Right lobe of liver (tissue), 6 donors: ENCODE measurements around the gene RHOXF2. TPM values are rescaled to one million over a fixed set of nuclear protein-coding genes. Genes with fewer than 3 reads are reported as not detected.
"Not testable (repeated sequence)": the region's sequence is repeated elsewhere in the genome, so short reads cannot be mapped to it uniquely, and the experiment has no call there.

ENCODE experiments used
- ATAC-seq, 4 donors: fragments of 200-7000 bp; cut with Tn5 transposase; one replicate each; pipeline ENCODE4 v1.9.1; 2020; ENCODE audit warnings: mild to moderate bottlenecking in 4 of 4, moderate library complexity in 4 of 4
- DNase-seq, 3 donors: peaks; one replicate each; pipeline ENCODE4 v3.0.0-alpha.2; 2020
- H3K27ac ChIP-seq, 3 donors: fragments of 200-600 bp; one replicate each; pipeline ENCODE4 v1.8.0; 2022
- H3K27me3 ChIP-seq, 2 donors: fragments of 200-600 bp; one replicate each; pipeline ENCODE4 v1.8.0; 2022
- H3K36me3 ChIP-seq, 4 donors: fragments of 200-600 bp; sonication (generic) in 1 of 4; one replicate each; pipeline versions ENCODE4 v1.5.1 to v1.8.0; 2017 to 2022; ENCODE audit warnings: control low read depth in 1 of 4
- H3K4me1 ChIP-seq, 4 donors: fragments of 200-600 bp; sonication (generic) in 1 of 4; one replicate each; pipeline versions ENCODE4 v1.5.1 to v1.8.0; 2017 to 2022; ENCODE audit warnings: control low read depth in 1 of 4
- H3K4me3 ChIP-seq, 3 donors: fragments of 200-600 bp; one replicate each; pipeline ENCODE4 v1.8.0; 2022
- H3K9me3 ChIP-seq, 4 donors: fragments of 200-600 bp; sonication (generic) in 1 of 4; one replicate each; pipeline versions ENCODE4 v1.5.1 to v1.8.0; 2017 to 2022; ENCODE audit warnings: control low read depth in 1 of 4
- CTCF ChIP-seq, 4 donors: fragments of 200-600 bp in 3 of 4; fragments of 450-650 bp in 1 of 4; IDR thresholded peaks; one replicate each; pipeline versions ENCODE4 v1.5.1 to v1.8.0; 2016 to 2022; ENCODE audit warnings: antibody characterized with exemption in 4 of 4, mild to moderate bottlenecking in 2 of 4
- POLR2A ChIP-seq: fragments of 450-650 bp; IDR thresholded peaks from one replicate; pipeline ENCODE4 v1.6.1; 2017; ENCODE audit warnings: antibody characterized with exemption, mild to moderate bottlenecking
- WGBS: methylation state at CpG from one replicate; pipeline ENCODE4 v1.1.6; 2018; ENCODE audit warnings: low coverage, low lambda C conversion rate; ENCODE audit not compliant: insufficient coverage; ENCODE audit errors: missing lambda C conversion rate; 5-methylcytosine and 5-hydroxymethylcytosine counted together
- intact Hi-C, 2 donors: fragments of 100-400 bp; cut with DNase I; formaldehyde crosslinking; loops; one replicate each; pipeline versions ENCODE4 v1.11.2 to v1.14.1; 2022
- total RNA-seq, 6 experiments: library from RNA; depleted of rRNA in 2 of 6; stranded (reverse); fragments of >200 nt in 2 of 6; fragmentation: NEBNext Ultra II Directional in 3 of 6; extraction: Animal tissue kit (Norgen Biotek cat#: 25700) in 3 of 6; gene quantifications; one replicate each; pipeline versions ENCODE4 v1.1.0 to v1.2.4, GENCODE V29; 2016 to 2023
- donor health status: DM: no; HTN: yes; CAD: no.
- donor health status: DM: no; HTN: no; CAD: no.
- donor health status: DM: no; HTN: no; CAD: no.
- donor health status: DM: no; HTN: yes; CAD: no.
- donor health status: DM: no; HTN: yes; CAD: no.

The RHOXF2 gene
- total RNA-seq, 6 experiments from 2014 or later: not detected

GRCh38 chrX:120125444-120125843 is 33.0 kb upstream of the RHOXF2 start:
- H3K4me3 ChIP-seq: no peak overlapping the region
- no peak for TF ChIP-seq CTCF (IDR thresholded peaks at IDR 0.05)
- no peak for TF ChIP-seq POLR2A
- no peak overlapping the region for H3K27ac ChIP-seq
- no peaks in the 10 kb centered on the region for H3K27me3 ChIP-seq
- WGBS: no CpG with 5 or more reads among the region's 3 CpGs
- no peaks in the 10 kb centered on the region for H3K36me3 ChIP-seq
- peak in 1 of 3 donors; percentile 46 for DNase-seq
- peak; percentile 67 to 88 (median 74) for ATAC-seq
- no peaks in the 10 kb centered on the region for H3K4me1 ChIP-seq
- intact Hi-C loops: no loop called here
- H3K9me3 ChIP-seq: no peaks in the 10 kb centered on the region

- H3K27me3 ChIP-seq, H3K4me1 ChIP-seq, intact Hi-C loops, H3K36me3 ChIP-seq, H3K9me3 ChIP-seq, H3K27ac ChIP-seq, ATAC-seq, DNase-seq, H3K4me3 ChIP-seq: not testable (repeated sequence)
- WGBS: 59% methylated on average over 4 of the region's 5 CpGs
These were observed 30.0 kb upstream of the RHOXF2 start for GRCh38 chrX:120128306-120128846.

GRCh38 chrX:120136128-120136527 is 22.3 kb upstream of the RHOXF2 start:
- no peak overlapping the region for H3K4me3 ChIP-seq
- ATAC-seq (peak; percentile 62 to 77 (median 72)), DNase-seq (peak in 1 of 3 donors; percentile 54)
- no peaks in the 10 kb centered on the region for H3K9me3 ChIP-seq
- no peak for TF ChIP-seq POLR2A
- TF ChIP-seq CTCF (IDR thresholded peaks at IDR 0.05): no peak
- intact Hi-C loops: no loop called here
- no peaks in the 10 kb centered on the region for H3K36me3 ChIP-seq
- no peaks in the 10 kb centered on the region for H3K4me1 ChIP-seq
- no peaks in the 10 kb centered on the region for H3K27me3 ChIP-seq
- WGBS: 29% methylated on average over 4 of the region's 6 CpGs
- H3K27ac ChIP-seq: no peak overlapping the region

- no peak for DNase-seq
- Histone ChIP-seq H3K27me3 (no peaks in the 10 kb centered on the region), H3K4me1 (no peaks in the 10 kb centered on the region), H3K36me3 (no peaks in the 10 kb centered on the region), H3K27ac (no peak overlapping the region), H3K9me3 (no peaks in the 10 kb centered on the region), H3K4me3 (no peak overlapping the region)
- 44% methylated on average over 3 of the region's 3 CpGs for WGBS
- ATAC-seq: no peak
- TF ChIP-seq POLR2A (no peak), CTCF (IDR thresholded peaks at IDR 0.05) (no peak)
- intact Hi-C loops: no loop called here
These were observed 21.6 kb upstream of the RHOXF2 start for GRCh38 chrX:120136840-120137239.

GRCh38 chrX:120137439-120137838 is 21.0 kb upstream of the RHOXF2 start:
- intact Hi-C loops: no loop called here
- no peaks in the 10 kb centered on the region for H3K9me3 ChIP-seq
- WGBS: 54% methylated on average over 3 of the region's 3 CpGs
- TF ChIP-seq CTCF (IDR thresholded peaks at IDR 0.05) (no peak), POLR2A (no peak)
- no peaks in the 10 kb centered on the region for H3K27me3 ChIP-seq
- no peak for ATAC-seq
- H3K27ac ChIP-seq: no peak overlapping the region
- H3K36me3 ChIP-seq: no peaks in the 10 kb centered on the region
- H3K4me1 ChIP-seq: no peaks in the 10 kb centered on the region
- no peak overlapping the region for H3K4me3 ChIP-seq
- no peak for DNase-seq
